ENCODE data around the gene TBL1X.
"Not testable (repeated sequence)": the region's sequence is repeated elsewhere in the genome, so short reads cannot be mapped to it uniquely, and the experiment has no call there.

DNA sequence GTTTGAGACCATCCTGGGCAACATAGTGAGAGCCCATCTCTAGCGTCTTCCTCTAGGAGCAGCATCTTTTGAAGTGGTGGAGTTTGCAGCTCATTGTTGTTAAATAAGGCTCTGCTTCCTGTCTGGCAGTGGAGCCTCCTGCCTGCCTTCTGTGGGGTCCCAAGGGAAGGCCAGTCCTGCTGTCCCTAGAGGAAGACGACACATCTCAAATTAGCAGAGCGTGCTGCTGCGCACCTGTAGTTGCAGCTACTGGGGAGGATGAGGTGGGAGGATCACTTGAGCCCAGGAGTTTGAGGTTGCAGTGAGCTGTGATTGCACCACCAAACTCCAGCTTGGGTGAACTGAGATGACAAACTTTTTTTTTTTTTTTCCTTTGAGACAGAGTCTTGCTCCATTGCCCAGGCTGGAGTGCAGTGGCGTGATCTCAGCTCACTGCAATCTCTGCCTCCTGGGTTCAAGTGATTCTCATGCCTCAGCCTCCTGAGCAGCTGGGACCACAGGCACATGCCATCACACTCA is 303.5 kb downstream of the TBL1X start:
- TF ChIP-seq, protein P1, sequence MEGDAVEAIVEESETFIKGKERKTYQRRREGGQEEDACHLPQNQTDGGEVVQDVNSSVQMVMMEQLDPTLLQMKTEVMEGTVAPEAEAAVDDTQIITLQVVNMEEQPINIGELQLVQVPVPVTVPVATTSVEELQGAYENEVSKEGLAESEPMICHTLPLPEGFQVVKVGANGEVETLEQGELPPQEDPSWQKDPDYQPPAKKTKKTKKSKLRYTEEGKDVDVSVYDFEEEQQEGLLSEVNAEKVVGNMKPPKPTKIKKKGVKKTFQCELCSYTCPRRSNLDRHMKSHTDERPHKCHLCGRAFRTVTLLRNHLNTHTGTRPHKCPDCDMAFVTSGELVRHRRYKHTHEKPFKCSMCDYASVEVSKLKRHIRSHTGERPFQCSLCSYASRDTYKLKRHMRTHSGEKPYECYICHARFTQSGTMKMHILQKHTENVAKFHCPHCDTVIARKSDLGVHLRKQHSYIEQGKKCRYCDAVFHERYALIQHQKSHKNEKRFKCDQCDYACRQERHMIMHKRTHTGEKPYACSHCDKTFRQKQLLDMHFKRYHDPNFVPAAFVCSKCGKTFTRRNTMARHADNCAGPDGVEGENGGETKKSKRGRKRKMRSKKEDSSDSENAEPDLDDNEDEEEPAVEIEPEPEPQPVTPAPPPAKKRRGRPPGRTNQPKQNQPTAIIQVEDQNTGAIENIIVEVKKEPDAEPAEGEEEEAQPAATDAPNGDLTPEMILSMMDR (IDR thresholded peaks at IDR 0.05): not testable (repeated sequence)
- not testable (repeated sequence) for TF ChIP-seq POLR2A (IDR thresholded peaks at IDR 0.05)
